Stimulated activated naive CD8-positive, alpha-beta T cell treated with anti-CD3 and anti-CD28 coated beads, Interleukin-15, Interleukin-2, amounts not matched to agents 100 ng/mL and 50 ng/mL, for 24 hours (primary cell): Measurements from ENCODE around the gene EPHA3.

Source experiments
- H3K27ac Mint-ChIP-seq: one replicate; pipeline ENCODE4 v1.8.0; 2021; ENCODE audit warnings: mild to moderate bottlenecking, mixed read lengths
- H3K27me3 Mint-ChIP-seq: one replicate; pipeline ENCODE4 v1.8.0; 2021; ENCODE audit warnings: mixed read lengths
- H3K36me3 Mint-ChIP-seq: one replicate; pipeline ENCODE4 v1.8.0; 2021; ENCODE audit warnings: low read depth, mixed read lengths
- H3K4me1 Mint-ChIP-seq: one replicate; pipeline ENCODE4 v1.8.0; 2021; ENCODE audit warnings: low read depth, mixed read lengths
- H3K4me3 Mint-ChIP-seq: one replicate; pipeline ENCODE4 v1.8.0; 2021; ENCODE audit warnings: mild to moderate bottlenecking, mixed read lengths
- H3K9me3 Mint-ChIP-seq: one replicate; pipeline ENCODE4 v1.8.0; 2021; ENCODE audit warnings: mixed read lengths

EPHA3 gene

DNA sequence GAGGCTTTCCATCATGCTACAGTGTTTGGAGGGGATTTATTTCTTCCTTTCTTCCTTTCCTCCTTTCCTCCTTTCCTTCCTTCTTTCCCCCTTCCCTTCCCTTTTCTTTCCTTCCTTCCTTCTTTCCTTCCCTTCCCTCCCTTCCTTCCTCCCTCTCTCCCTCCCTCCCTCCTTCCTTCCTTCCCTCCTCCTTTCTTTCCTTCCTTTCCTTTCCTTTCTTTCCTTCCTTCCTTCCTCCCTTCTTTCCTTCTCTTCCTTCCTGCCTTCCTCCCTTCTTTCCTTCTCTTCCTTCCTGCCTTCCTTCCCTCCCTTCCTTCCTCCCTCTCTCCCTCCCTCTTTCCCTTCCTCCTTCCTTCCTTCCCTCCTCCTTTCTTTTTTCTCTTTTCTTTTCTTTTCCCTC lies 127.2 kb downstream of the EPHA3 start:
- no peak overlapping the region for H3K4me3 Mint-ChIP-seq
- peaks cover 4% of the 10 kb centered on the region for H3K9me3 Mint-ChIP-seq
- no peak overlapping the region for H3K27ac Mint-ChIP-seq
- H3K4me1 Mint-ChIP-seq: no peaks in the 10 kb centered on the region
- no peaks in the 10 kb centered on the region for H3K27me3 Mint-ChIP-seq
- H3K36me3 Mint-ChIP-seq: no peaks in the 10 kb centered on the region

- Mint-ChIP-seq H3K9me3 (peaks cover 3% of the 10 kb centered on the region), H3K36me3 (no peaks in the 10 kb centered on the region), H3K4me1 (no peaks in the 10 kb centered on the region), H3K27ac (no peak overlapping the region), H3K27me3 (no peaks in the 10 kb centered on the region), H3K4me3 (no peak overlapping the region)
Observed at GRCh38 chr3:89238846-89239245, 131.4 kb downstream of the EPHA3 start.

- Mint-ChIP-seq H3K27me3 (no peaks in the 10 kb centered on the region), H3K36me3 (no peaks in the 10 kb centered on the region), H3K27ac (no peak overlapping the region), H3K9me3 (peaks cover 3% of the 10 kb centered on the region), H3K4me1 (no peaks in the 10 kb centered on the region), H3K4me3 (no peak overlapping the region)
Observed at GRCh38 chr3:89239774-89240173, 132.4 kb downstream of the EPHA3 start.

- no peaks in the 10 kb centered on the region for H3K36me3 Mint-ChIP-seq
- peaks cover 3% of the 10 kb centered on the region for H3K9me3 Mint-ChIP-seq
- H3K27me3 Mint-ChIP-seq: no peaks in the 10 kb centered on the region
- no peak overlapping the region for H3K4me3 Mint-ChIP-seq
- H3K27ac Mint-ChIP-seq: no peak overlapping the region
- no peaks in the 10 kb centered on the region for H3K4me1 Mint-ChIP-seq
Observed at GRCh38 chr3:89245612-89246011, 138.2 kb downstream of the EPHA3 start.

DNA sequence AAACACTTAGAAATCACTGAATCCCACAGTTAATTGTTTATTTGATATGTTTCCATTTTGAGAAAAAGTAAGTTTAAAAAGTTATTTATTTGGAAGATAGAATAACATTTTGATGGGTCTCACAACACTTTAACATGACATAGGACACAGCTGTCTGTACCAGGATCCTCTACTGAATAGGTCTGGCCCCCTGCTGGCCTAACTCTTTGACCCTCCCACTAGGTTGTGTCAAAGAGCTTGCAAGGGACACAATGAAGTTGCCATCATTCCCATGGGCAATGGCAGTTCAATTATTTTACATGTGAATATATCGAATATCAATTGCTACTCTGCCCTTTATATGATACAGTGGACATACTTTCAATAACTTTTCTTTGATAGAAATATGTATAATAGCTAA lies 138.9 kb downstream of the EPHA3 start:
- no peak overlapping the region for H3K4me3 Mint-ChIP-seq
- peaks cover 3% of the 10 kb centered on the region for H3K9me3 Mint-ChIP-seq
- no peaks in the 10 kb centered on the region for H3K4me1 Mint-ChIP-seq
- no peaks in the 10 kb centered on the region for H3K36me3 Mint-ChIP-seq
- no peaks in the 10 kb centered on the region for H3K27me3 Mint-ChIP-seq
- no peak overlapping the region for H3K27ac Mint-ChIP-seq

DNA sequence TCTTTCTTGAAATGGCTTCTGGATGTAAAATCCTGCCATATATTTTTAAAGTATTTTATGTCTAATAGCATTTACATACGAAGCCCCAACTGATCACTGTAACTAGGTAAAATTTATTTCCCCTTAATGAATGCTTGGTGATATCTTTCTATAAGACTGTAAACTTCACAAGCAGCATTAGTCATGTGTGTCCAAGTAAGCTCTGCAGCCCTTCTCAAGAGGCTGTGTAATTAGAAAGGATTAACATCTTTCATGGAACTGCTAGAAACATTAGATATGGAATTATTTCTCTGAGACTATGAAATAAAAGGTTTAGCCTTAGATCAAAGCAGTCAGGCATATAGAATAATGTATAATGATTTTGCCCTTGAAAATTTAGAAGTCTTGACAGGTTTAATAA lies 143.3 kb downstream of the EPHA3 start:
- Mint-ChIP-seq H3K36me3 (no peaks in the 10 kb centered on the region), H3K4me1 (no peaks in the 10 kb centered on the region), H3K9me3 (no peaks in the 10 kb centered on the region), H3K27me3 (no peaks in the 10 kb centered on the region), H3K27ac (no peak overlapping the region), H3K4me3 (no peak overlapping the region)

DNA sequence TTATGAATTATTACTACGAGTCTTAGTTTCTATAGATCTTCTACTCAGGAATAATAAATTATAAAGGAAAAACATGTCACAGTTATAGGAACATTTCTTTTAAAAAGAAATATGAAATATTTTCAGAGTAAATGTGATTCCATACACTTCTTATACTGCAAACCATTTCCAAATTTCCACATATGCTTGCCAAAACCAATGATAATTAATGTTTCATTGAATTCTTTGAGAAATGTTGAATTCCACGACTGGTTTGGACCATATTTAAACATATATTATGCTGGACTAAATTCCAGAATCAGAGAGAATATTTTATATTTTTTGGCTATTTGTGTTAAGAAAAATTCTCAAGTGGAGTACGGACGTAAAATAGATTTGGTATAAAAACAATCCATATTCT lies 144.6 kb downstream of the EPHA3 start:
- Mint-ChIP-seq H3K9me3 (no peaks in the 10 kb centered on the region), H3K36me3 (no peaks in the 10 kb centered on the region), H3K4me1 (no peaks in the 10 kb centered on the region), H3K4me3 (no peak overlapping the region), H3K27ac (no peak overlapping the region), H3K27me3 (no peaks in the 10 kb centered on the region)

DNA sequence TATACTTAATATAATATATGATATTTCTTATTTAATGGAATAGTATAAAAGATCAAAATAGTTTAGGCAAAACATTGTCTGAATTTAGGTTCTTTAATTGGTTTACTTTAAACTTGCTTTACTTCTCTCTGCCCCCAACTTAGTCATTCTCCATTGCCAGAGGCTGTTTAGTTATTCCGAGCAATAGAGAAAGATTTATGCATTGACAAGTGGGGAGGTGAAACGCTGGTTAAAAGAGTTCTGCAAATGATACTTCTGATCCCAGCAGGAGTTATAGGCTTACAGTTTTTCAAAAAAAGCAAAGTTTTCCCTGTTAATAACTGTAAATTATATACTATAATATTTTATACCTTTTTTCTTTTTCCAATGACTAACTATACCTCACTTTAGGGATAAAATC lies 145.4 kb downstream of the EPHA3 start:
- no peaks in the 10 kb centered on the region for H3K27me3 Mint-ChIP-seq
- no peaks in the 10 kb centered on the region for H3K9me3 Mint-ChIP-seq
- H3K27ac Mint-ChIP-seq: no peak overlapping the region
- H3K4me3 Mint-ChIP-seq: no peak overlapping the region
- no peaks in the 10 kb centered on the region for H3K4me1 Mint-ChIP-seq
- no peaks in the 10 kb centered on the region for H3K36me3 Mint-ChIP-seq

DNA sequence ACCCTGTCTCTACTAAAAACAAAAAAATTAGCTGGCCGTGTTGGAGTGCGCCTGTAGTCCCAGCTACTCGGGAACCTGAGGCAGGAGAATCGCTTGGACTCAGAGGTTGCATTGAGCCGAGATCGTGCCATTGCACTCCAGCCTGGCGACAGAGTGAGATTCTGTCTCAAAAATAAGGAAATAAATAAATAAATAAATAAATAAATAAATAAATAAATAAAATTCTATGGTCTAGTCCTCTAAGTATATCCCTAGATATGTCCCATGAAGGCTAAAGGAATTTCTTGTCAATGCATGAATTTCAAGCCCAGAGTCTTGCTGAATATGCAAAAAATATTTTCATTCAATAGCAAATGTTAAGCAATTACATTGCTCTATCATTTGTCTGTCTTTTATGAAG lies 149.0 kb downstream of the EPHA3 start:
- H3K27ac Mint-ChIP-seq: no peak overlapping the region
- no peak overlapping the region for H3K4me3 Mint-ChIP-seq
- H3K4me1 Mint-ChIP-seq: no peaks in the 10 kb centered on the region
- H3K9me3 Mint-ChIP-seq: no peaks in the 10 kb centered on the region
- no peaks in the 10 kb centered on the region for H3K36me3 Mint-ChIP-seq
- H3K27me3 Mint-ChIP-seq: no peaks in the 10 kb centered on the region

DNA sequence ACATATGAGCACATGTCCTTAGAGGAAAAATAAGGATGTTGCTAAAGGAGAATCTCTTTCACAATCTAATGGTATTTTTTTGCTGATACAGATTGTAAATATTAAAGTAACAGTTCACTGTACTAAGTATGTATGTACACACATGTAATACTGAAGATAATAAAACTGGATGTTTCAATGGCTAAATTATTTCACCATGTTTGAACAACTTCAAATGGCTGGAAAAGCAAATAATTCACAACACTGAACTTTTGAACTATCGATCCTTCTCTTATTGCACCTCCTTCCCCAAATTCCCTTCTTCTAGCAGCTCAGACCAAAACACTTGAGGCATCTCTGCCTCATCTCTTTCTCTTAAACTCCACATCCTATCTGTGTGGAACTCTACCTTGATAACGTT lies 149.5 kb downstream of the EPHA3 start:
- H3K4me3 Mint-ChIP-seq: no peak overlapping the region
- no peaks in the 10 kb centered on the region for H3K27me3 Mint-ChIP-seq
- no peaks in the 10 kb centered on the region for H3K36me3 Mint-ChIP-seq
- no peak overlapping the region for H3K27ac Mint-ChIP-seq
- H3K9me3 Mint-ChIP-seq: no peaks in the 10 kb centered on the region
- no peaks in the 10 kb centered on the region for H3K4me1 Mint-ChIP-seq

DNA sequence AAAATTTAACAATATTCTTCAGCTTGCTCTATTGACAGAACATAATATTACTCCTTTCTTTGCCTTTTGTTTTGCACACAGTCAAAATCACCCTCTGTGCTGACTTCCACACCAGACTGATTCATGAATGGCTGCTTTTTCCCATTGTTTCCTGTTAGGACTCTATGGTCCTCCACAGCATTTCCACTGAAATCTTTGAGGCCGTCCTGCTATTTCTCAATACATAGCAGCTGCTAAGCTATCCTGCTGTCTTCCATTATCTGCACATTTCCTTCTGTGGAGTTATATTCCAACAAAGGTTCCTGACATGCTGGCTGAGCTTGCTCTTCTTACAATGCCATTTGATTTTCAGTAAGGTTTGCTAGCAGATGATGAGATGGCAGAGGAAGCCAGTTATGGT lies 153.3 kb downstream of the EPHA3 start:
- peaks cover 4% of the 10 kb centered on the region for H3K9me3 Mint-ChIP-seq
- H3K27ac Mint-ChIP-seq: no peak overlapping the region
- no peaks in the 10 kb centered on the region for H3K27me3 Mint-ChIP-seq
- no peaks in the 10 kb centered on the region for H3K4me1 Mint-ChIP-seq
- H3K4me3 Mint-ChIP-seq: no peak overlapping the region
- no peaks in the 10 kb centered on the region for H3K36me3 Mint-ChIP-seq

DNA sequence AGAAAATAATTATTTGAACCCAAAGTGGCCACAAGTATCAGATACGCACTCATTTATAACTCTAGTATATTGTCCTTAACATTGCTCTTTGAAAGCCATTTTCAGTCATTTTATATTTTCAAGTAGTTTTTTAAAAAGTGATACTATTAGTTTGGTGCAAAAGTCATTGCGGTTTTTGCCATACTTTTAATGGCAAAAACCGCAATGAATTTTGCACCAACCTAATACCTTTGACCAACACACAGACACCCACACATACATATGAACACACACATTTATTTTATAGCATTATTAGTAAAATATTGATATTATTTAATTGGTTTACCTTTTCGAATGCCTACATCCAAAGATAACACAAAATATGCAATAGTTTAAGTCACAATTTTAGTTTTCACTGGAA lies 154.3 kb downstream of the EPHA3 start:
- H3K4me3 Mint-ChIP-seq: no peak overlapping the region
- H3K36me3 Mint-ChIP-seq: no peaks in the 10 kb centered on the region
- H3K9me3 Mint-ChIP-seq: peaks cover 4% of the 10 kb centered on the region
- no peak overlapping the region for H3K27ac Mint-ChIP-seq
- no peaks in the 10 kb centered on the region for H3K4me1 Mint-ChIP-seq
- no peaks in the 10 kb centered on the region for H3K27me3 Mint-ChIP-seq

GRCh38 chr3:89262309-89262929 lies 155.0 kb downstream of the EPHA3 start:
- no peaks in the 10 kb centered on the region for H3K27me3 Mint-ChIP-seq
- H3K36me3 Mint-ChIP-seq: no peaks in the 10 kb centered on the region
- no peak overlapping the region for H3K4me3 Mint-ChIP-seq
- H3K9me3 Mint-ChIP-seq: peaks cover 4% of the 10 kb centered on the region
- no peaks in the 10 kb centered on the region for H3K4me1 Mint-ChIP-seq
- no peak overlapping the region for H3K27ac Mint-ChIP-seq

GRCh38 chr3:89264037-89264560 lies 156.7 kb downstream of the EPHA3 start:
- Mint-ChIP-seq H3K27ac (no peak overlapping the region), H3K4me3 (no peak overlapping the region), H3K9me3 (peaks cover 4% of the 10 kb centered on the region), H3K4me1 (no peaks in the 10 kb centered on the region), H3K27me3 (no peaks in the 10 kb centered on the region), H3K36me3 (no peaks in the 10 kb centered on the region)

- Mint-ChIP-seq H3K27ac (no peak overlapping the region), H3K4me1 (no peaks in the 10 kb centered on the region)
Observed at GRCh38 chr3:89266074-89266473, 158.7 kb downstream of the EPHA3 start.

DNA sequence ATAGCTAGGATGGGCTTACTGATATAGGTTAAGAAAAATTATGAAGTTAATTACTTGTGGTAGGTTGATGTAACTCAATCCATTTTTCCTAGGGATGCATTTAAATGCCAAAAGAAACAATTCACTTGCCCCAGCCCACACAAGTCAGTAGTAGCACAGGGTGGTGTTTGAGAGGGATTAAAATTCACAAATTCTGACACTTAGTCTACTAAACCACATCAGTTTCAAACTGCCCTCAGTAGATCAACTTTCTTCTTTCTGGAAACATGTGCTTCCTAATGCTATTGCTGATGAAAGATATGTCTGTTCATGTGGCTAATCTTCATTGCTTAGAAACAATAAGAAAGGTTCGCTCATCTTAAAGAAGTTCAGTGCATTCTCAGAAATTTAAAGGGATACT lies 160.6 kb downstream of the EPHA3 start:
- Mint-ChIP-seq H3K27me3 (no peaks in the 10 kb centered on the region), H3K27ac (no peak overlapping the region), H3K36me3 (no peaks in the 10 kb centered on the region), H3K4me1 (no peaks in the 10 kb centered on the region), H3K9me3 (peaks cover 9% of the 10 kb centered on the region), H3K4me3 (no peak overlapping the region)

More at GRCh38 chr3:89266074-89266473, 158.7 kb downstream of the EPHA3 start:
- no peak overlapping the region for H3K4me3 Mint-ChIP-seq
- no peaks in the 10 kb centered on the region for H3K27me3 Mint-ChIP-seq
- no peaks in the 10 kb centered on the region for H3K36me3 Mint-ChIP-seq
- H3K9me3 Mint-ChIP-seq: peaks cover 9% of the 10 kb centered on the region
